ENCODE measurements around the gene SEPTIN8. TPM values are rescaled to one million over a fixed set of nuclear protein-coding genes. Genes with fewer than 3 reads are reported as not detected.

SEPTIN8 gene
- total and polyA plus RNA-seq, 11 donors: 11.0 to 47.6 (median 33.6) TPM

- WGBS, 4 donors: 93 to 98% (median 97%) methylated on average over 1 of the region's 1 CpG
- no peak overlapping the region for H3K27ac ChIP-seq
- no peaks in the 10 kb centered on the region for H3K36me3 ChIP-seq
- H3K4me3 ChIP-seq: no peak overlapping the region
- no peaks in the 10 kb centered on the region for H3K27me3 ChIP-seq
- ATAC-seq: no peak
- no peaks in the 10 kb centered on the region for H3K9me3 ChIP-seq
- H3K4me1 ChIP-seq: peaks cover 0 to 9% (median 0%) of the 10 kb centered on the region in 12 donors
- TF ChIP-seq POLR2A (IDR thresholded peaks at IDR 0.05) (no peak), CTCF (IDR thresholded peaks at IDR 0.05) (no peak)
- intact Hi-C loops (cut with DNase I): no loop called here
- no peak for DNase-seq
Observed at GRCh38 chr5:132787076-132787475, 10.0 kb upstream of the SEPTIN8 start.

- ATAC-seq (no peak), DNase-seq (no peak)
- Histone ChIP-seq H3K4me1 (peaks cover 0 to 13% (median 0%) of the 10 kb centered on the region in 12 donors), H3K36me3 (no peaks in the 10 kb centered on the region), H3K27ac (no peak overlapping the region), H3K9me3 (no peaks in the 10 kb centered on the region), H3K27me3 (no peaks in the 10 kb centered on the region), H3K4me3 (no peak overlapping the region)
- 94 to 95% (median 95%) methylated on average over 4 of the region's 4 CpGs for WGBS, 4 donors
- intact Hi-C loops (cut with DNase I): no loop called here
- TF ChIP-seq CTCF (IDR thresholded peaks at IDR 0.05): no peak
- TF ChIP-seq POLR2A (IDR thresholded peaks at IDR 0.05): no peak
Observed at GRCh38 chr5:132785864-132786263, 8.8 kb upstream of the SEPTIN8 start.

- peaks cover 0 to 13% (median 0%) of the 10 kb centered on the region in 12 donors for H3K4me1 ChIP-seq
- 40 to 56% (median 47%) methylated on average over 5 of the region's 5 CpGs for WGBS, 4 donors
- TF ChIP-seq POLR2A (IDR thresholded peaks at IDR 0.05) (no peak), CTCF (IDR thresholded peaks at IDR 0.05) (no peak)
- DNase-seq (no peak), ATAC-seq (no peak)
- no peak overlapping the region for H3K4me3 ChIP-seq
- H3K9me3 ChIP-seq: no peaks in the 10 kb centered on the region
- no peak overlapping the region for H3K27ac ChIP-seq
- no peaks in the 10 kb centered on the region for H3K27me3 ChIP-seq
- intact Hi-C loops (cut with DNase I): no loop called here
- H3K36me3 ChIP-seq: no peaks in the 10 kb centered on the region
Observed at GRCh38 chr5:132785365-132785764, 8.3 kb upstream of the SEPTIN8 start.

- intact Hi-C loops (cut with DNase I): no loop called here
- Histone ChIP-seq H3K27me3 (peaks cover 0 to 4% (median 0%) of the 10 kb centered on the region in 9 donors), H3K4me1 (peaks cover 0 to 22% (median 6%) of the 10 kb centered on the region in 12 donors), H3K36me3 (no peaks in the 10 kb centered on the region), H3K27ac (peak overlapping the region in 1 of 12 donors; percentile 13), H3K9me3 (no peaks in the 10 kb centered on the region), H3K4me3 (no peak overlapping the region)
- WGBS, 4 donors: 45 to 77% (median 62%) methylated on average over 4 of the region's 4 CpGs
- ATAC-seq (peak in 1 of 4 donors; percentile 32), DNase-seq (no peak)
- no peak for TF ChIP-seq POLR2A (IDR thresholded peaks at IDR 0.05)
- no peak for TF ChIP-seq CTCF (IDR thresholded peaks at IDR 0.05)
Observed at GRCh38 chr5:132782101-132782500, 5.1 kb upstream of the SEPTIN8 start.
